Stimulated activated CD4-positive, alpha-beta T cell treated with anti-CD3 and anti-CD28 coated beads, TNF-alpha, amount 100 ng/mL, for 48 hours (primary cell): ENCODE data around the gene ADGRG3.
"Not testable (repeated sequence)": the region's sequence is repeated elsewhere in the genome, so short reads cannot be mapped to it uniquely, and the experiment has no call there.

Experiments used
- DNase-seq, 3 donors: peaks; one replicate each; pipeline ENCODE4 v3.0.0-alpha.2; 2020; ENCODE audit warnings: low read depth in 3 of 3

The ADGRG3 gene

GRCh38 chr16:57663917-57664661 is 4.0 kb upstream of the ADGRG3 start:
- DNase-seq: no peak

- DNase-seq: no peak
These were observed 3.5 kb upstream of the ADGRG3 start for GRCh38 chr16:57664662-57665025.

- DNase-seq: no peak
These were observed 2.6 kb upstream of the ADGRG3 start for GRCh38 chr16:57665541-57665940.

DNA sequence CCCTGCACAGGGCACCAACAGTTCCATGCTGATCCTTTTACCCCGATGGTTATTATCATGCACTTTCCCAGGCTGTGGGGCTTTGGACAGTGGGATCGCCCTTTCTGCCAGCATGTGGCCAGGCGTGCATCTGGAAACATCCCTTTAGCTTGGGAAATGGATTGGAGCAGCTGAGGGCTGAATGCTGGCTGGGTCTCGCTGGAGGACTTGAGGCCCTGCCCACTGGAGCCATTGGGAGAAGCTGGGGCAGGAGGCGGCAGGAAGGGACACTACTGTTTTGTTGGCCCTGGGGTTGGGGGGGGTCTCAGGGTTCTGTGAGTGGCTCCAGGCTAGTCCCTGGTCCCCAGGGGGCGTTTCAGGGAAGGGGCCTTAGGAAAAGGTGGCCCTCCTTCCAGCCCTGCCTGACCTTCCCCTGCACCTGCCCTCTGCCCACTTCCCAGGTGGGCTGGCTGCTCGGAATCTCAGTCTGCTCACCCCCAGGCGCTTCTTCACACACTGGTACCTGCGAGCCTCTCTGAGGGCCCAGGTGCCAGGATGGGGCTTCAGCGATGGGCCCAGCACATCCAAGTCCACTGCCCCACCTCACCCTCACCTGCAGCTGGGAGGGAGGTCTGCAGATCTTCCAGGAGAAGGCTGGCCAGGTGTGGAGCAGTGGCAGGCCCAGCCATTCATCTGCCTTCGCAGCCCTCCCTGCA is 1.6 kb upstream of the ADGRG3 start:
- DNase-seq: no peak

GRCh38 chr16:57667048-57667525 is 1.0 kb upstream of the ADGRG3 start:
- DNase-seq: no peak

- no peak for DNase-seq
These were observed 412 bp upstream of the ADGRG3 start for GRCh38 chr16:57667526-57668262.

DNA sequence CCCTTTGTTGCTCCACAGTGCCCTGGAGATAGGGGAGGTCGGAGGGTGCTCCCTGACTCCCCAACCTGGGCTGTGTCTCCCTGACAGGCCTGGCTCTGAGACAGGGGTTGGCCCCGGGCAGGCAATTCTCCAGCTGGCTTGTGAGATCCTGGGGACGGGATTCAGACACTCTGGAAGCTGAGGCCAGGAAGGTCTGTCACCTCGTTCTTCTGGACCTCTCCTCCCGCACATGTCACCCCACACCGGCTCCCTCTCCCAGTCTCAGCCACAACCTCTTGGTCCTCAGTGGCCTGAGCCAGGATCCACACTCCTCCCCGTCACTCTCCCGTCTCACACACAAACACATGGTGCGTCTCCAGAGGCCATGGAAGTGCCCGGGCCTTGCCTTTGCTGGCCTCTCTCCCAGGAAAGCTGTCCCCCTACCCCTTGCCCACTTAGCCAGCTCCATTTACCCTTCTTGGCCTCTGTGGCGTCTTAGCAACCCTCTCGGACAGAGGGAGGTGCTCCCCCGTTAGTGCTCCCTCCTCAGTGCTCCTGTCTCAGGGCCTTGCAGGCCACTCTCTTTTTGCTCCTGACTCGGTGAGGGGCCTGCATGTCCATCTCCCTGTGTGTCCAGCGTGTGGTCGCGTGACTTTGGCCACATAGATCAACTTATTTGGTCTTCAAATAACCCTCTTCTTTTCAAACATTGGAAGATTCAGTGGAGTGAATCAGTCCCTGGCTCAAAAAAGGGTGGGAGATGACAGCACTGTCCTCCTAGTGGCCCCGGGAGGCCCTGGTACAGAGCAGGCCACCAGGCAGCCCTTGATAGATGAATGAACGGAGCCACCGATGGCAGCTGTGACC is 747 bp downstream of the ADGRG3 start:
- no peak for DNase-seq

- DNase-seq: no peak
These were observed 1.5 kb downstream of the ADGRG3 start for GRCh38 chr16:57669476-57670162.

DNA sequence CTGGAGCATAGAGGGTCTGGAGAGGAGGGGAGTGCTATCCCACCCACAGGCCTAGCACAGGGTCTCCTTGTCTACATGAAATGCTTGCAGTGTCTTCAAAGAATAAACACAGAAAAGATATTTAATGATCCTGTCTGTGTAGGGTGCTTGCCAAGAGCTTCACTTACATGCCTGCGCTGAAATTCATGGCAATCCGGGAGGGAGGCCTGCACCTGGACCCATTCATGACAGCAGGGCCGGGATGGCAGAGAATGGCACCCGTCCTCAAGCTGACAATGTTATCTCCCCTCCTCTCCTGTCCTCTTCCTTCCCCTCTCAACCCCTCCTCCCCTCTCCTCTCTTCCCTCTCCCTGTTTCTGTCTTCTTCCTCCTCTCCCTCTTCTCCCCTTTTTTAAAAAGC is 2.1 kb downstream of the ADGRG3 start:
- DNase-seq: no peak

- DNase-seq: not testable (repeated sequence)
These were observed 3.3 kb downstream of the ADGRG3 start for GRCh38 chr16:57671451-57671850.

DNA sequence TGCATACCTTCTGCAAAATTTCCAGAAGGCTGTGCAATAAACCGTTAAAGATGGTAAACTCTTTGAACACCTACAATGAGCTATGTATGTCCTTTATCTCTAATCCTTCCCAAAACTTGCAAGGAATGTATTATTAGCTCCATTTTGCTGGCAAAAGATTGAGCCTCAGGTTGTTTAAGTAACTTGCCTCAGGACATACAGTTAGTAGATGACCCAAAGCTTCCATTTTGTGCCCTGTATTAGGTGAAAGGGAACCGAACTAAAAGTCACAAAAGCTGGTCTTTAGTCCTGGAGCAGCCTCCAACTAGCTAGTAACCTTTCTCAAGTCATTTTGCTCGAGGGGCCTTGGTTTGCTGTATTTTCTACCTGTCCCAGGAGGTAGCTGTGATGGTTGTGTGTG is 4.3 kb downstream of the ADGRG3 start:
- DNase-seq: no peak

- no peak for DNase-seq
These were observed 4.7 kb downstream of the ADGRG3 start for GRCh38 chr16:57672824-57673223.

DNA sequence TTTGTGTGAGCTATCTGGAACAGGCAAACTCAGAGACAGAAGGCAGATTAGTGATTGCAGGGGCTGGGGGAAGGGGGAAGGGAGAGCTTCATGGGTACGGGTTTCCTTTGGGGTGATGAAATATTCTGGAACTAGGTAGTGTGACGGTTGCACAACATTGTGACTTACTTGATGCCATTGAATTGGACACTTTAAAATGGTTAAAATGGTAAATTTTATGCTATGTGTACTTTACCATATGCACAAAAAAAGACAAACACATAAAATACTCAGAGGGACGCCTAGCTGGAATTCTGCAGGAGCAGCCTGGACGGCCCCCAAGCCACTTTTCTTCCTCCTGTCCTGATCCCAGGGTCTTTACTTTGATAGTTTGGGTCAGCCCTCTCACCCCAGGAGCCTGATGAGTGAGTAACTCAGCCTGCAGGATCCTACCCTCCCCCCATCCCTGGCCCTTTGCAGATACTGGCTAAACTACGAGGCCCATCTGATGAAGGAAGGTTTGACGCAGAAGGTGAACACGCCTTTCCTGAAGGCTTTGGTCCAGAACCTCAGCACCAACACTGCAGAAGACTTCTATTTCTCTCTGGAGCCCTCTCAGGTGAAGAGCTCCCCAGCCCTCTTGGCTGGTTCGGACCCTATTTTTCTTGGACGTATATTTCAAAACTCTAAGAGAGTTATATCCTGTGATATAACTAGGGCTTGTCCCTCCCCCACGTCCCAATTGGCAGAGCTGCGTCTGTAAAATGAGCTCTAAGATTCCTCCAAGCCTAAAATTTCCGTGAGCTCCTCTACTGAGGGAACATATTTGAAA is 7.8 kb downstream of the ADGRG3 start:
- no peak for DNase-seq

DNA sequence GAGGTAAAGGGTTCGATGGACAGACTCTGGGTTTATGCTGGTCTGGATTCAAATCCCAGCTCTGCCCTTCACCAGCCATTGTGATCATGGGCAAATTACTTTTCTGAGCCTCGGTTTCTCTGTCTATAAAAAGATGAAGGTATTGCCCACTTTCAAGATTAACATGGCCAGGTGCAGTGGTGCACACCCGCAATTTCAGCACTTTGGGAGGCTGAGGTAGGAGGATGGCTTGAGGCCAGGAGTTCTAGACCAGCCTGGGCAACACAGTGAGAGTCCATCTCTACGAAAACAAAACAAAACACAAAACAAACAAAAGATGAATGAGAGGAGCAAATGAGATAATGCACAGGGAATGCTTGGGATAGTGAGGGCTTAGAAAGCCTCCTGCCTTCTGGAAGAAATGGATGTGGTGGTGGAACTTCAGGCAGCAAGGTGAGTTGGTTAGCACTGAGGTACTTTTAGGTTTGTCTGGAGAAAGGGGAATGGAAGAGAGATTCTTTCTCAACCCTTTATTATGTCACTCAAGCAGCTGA is 8.5 kb downstream of the ADGRG3 start:
- DNase-seq: no peak

DNA sequence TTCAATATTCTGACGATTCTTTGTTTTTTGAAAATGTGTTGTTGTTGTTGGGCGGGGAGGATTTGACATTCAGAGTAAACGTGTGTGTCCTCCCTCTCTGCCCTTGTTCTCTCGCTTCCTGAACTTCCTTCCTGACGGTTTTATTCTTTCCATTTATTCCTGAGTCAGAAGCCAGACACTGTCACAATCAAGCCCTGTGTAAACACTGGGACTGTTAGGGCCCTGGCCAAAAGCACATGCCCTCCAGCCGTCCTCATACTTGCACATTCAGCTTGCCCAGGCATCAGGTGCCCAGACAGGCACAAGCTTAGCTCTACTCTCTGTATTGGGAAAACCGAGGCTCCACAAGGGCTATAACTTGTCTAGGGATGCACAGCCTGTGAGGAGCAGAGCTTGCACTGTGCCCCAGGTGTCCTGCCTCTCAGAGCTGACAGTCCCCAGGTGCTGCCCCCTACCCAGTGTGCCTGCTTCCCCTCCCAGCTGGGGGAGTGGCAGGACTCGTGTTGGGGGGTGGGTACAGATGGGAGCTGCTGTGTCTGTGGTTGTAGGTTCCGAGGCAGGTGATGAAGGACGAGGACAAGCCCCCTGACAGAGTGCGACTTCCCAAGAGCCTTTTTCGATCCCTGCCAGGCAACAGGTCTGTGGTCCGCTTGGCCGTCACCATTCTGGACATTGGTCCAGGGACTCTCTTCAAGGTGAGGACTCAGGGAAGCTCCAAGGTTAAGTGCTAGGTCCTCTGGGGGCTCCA is 9.7 kb downstream of the ADGRG3 start:
- no peak for DNase-seq

DNA sequence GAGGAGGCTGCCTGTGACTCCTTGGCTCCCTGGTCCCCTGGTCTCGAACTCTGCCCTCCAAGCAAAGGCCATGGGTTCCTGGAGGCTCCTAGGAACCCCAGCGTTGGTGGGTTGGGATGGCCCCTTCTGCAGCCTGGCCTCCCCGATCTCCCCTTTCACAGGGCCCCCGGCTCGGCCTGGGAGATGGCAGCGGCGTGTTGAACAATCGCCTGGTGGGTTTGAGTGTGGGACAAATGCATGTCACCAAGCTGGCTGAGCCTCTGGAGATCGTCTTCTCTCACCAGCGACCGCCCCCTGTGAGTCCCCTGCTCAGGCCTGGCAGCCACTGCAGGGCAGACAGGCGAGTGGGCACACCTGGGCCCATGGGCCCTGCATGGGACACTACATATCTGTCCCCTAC is 10.9 kb downstream of the ADGRG3 start:
- DNase-seq: no peak

DNA sequence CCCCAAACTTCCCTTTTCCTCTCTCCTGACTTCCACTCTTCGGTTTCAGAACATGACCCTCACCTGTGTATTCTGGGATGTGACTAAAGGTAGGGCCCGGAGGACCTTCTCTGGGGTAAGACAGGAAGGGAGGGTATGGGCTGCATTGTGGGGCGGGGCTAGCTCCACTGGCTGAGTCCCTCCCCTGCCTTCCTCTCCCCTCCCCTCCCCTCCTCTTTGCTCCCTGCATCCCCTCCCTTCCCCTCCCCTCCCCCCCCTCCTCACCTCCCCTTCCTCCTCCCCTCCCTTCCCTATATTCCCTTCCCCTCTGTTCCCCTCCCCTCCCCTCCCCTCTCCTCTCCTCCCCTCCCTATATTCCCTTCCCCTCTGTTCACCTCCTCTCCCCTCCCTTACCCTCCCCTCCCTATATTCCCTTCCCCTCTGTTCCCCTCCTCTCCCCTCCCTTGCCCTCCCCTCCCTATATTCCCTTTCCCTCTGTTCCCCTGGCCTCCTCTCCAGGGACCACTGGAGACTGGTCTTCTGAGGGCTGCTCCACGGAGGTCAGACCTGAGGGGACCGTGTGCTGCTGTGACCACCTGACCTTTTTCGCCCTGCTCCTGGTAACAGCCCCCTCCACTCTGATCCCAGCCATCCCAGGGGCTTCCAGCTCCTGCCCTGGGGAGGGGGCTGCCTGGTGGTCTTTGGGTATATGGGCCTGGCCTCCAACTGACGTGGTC is 11.8 kb downstream of the ADGRG3 start:
- no peak for DNase-seq

DNA sequence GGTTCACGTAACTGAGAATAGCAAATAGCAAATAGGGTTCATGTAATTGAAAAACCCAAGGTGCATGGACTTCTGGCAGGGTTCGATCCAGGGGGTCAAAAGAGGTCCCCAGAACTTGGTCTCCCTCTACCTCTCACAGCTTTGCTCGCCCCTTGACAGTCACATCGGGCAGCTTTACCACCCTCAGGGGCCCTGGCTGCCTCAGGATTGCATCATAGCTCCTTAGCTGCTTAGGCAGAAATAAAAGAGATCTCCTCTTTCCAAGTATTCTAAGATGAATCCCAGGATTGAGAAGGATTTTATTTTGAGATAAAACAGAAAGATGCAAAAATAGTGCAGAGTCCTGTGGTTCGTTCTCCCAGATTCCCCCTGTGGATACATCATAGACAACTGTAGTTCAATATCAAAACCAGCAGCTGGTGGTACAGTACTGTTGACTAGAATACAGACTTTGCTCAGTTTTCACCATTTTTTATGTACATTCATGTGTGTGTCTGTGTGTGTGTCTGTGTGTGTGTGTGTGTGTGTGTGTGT is 12.8 kb downstream of the ADGRG3 start:
- DNase-seq: no peak
